GM23338 (cell line): ENCODE data around the gene ZEB2. TPM values are rescaled to one million over a fixed set of nuclear protein-coding genes. Genes with fewer than 3 reads are reported as not detected.

Experiments used
- ATAC-seq: fragments of 200-7000 bp; cut with Tn5 transposase; 3 replicates; pipeline ENCODE4 v1.9.1; 2020
- DNase-seq: peaks from one replicate; pipeline ENCODE4 v3.0.0-alpha.2; 2015; ENCODE audit warnings: low spot score
- H2AFZ ChIP-seq: fragments of 200-600 bp; sonication (generic); 2 replicates; pipeline ENCODE4 v1.8.0; 2016; ENCODE audit warnings: antibody characterized with exemption, mild to moderate bottlenecking, moderate library complexity
- H3F3A ChIP-seq: fragments of 200-600 bp; sonication (generic); replicated peaks from 2 replicates; pipeline ENCODE4 v1.8.0; 2017; ENCODE audit warnings: antibody characterized with exemption, mixed run types, low read depth
- H3K27ac ChIP-seq: fragments of 200-600 bp; sonication (generic); 2 replicates; pipeline ENCODE4 v1.6.1; 2016; ENCODE audit warnings: low read depth
- H3K27me3 ChIP-seq: fragments of 200-600 bp; sonication (generic); 2 replicates; pipeline ENCODE4 v1.8.0; 2016; ENCODE audit warnings: mild to moderate bottlenecking, mixed run types, moderate library complexity; ENCODE audit not compliant: insufficient read depth
- H3K36me3 ChIP-seq: fragments of 200-600 bp; sonication (generic); 2 replicates; pipeline ENCODE4 v1.8.0; 2016; ENCODE audit warnings: mild to moderate bottlenecking; ENCODE audit not compliant: insufficient read depth
- H3K4me1 ChIP-seq: fragments of 200-600 bp; sonication (generic); 2 replicates; pipeline ENCODE4 v1.8.0; 2016; ENCODE audit warnings: mild to moderate bottlenecking, moderate library complexity; ENCODE audit not compliant: insufficient read depth
- H3K4me2 ChIP-seq: fragments of 200-600 bp; sonication (generic); 2 replicates; pipeline ENCODE4 v1.7.1; 2017; ENCODE audit warnings: mixed run types
- H3K4me3 ChIP-seq: fragments of 200-600 bp; sonication (generic); 2 replicates; pipeline ENCODE4 v1.6.1; 2016; ENCODE audit warnings: mixed run types
- H3K79me2 ChIP-seq: fragments of 200-600 bp; sonication (generic); replicated peaks from 2 replicates; pipeline ENCODE4 v1.8.0; 2017; ENCODE audit warnings: mild to moderate bottlenecking; ENCODE audit not compliant: insufficient read depth
- H3K9me2 ChIP-seq: fragments of 200-600 bp; sonication (generic); 2 replicates; pipeline ENCODE4 v1.8.0; 2017; ENCODE audit not compliant: insufficient read depth
- H4K20me1 ChIP-seq: fragments of 200-600 bp; sonication (generic); replicated peaks from 2 replicates; pipeline ENCODE4 v1.8.0; 2017; ENCODE audit warnings: mild to moderate bottlenecking; ENCODE audit not compliant: insufficient read depth
- H3K27ac Mint-ChIP-seq: 2 replicates; pipeline ENCODE4 v1.8.0; 2020; ENCODE audit warnings: inconsistent platforms, mild to moderate bottlenecking, moderate library complexity, mixed read lengths
- H3K27me3 Mint-ChIP-seq: 3 replicates; pipeline ENCODE4 v1.8.0; 2022; ENCODE audit warnings: low read depth, mild to moderate bottlenecking, moderate library complexity, mixed read lengths, inconsistent platforms; ENCODE audit not compliant: insufficient read depth, poor library complexity
- H3K36me3 Mint-ChIP-seq: 3 replicates; pipeline ENCODE4 v1.8.0; 2021; ENCODE audit warnings: low read depth, mild to moderate bottlenecking, inconsistent platforms, moderate library complexity, mixed read lengths
- H3K4me1 Mint-ChIP-seq: 3 replicates; pipeline ENCODE4 v1.8.0; 2020; ENCODE audit warnings: mild to moderate bottlenecking, inconsistent platforms, mixed read lengths
- H3K4me3 Mint-ChIP-seq: 3 replicates; pipeline ENCODE4 v1.8.0; 2021; ENCODE audit warnings: moderate library complexity, mild to moderate bottlenecking, inconsistent platforms, mixed read lengths
- H3K9me3 Mint-ChIP-seq: 3 replicates; pipeline ENCODE4 v1.8.0; 2020; ENCODE audit warnings: moderate library complexity, mild to moderate bottlenecking, inconsistent platforms, mixed read lengths
- ETS1 ChIP-seq: IDR thresholded peaks from 2 replicates; pipeline ENCODE4 v1.6.1; 2016; ENCODE audit warnings: antibody characterized with exemption
- EZH2phosphoT487 ChIP-seq: fragments of 200-600 bp; sonication (generic); IDR thresholded peaks from one replicate; pipeline ENCODE4 v1.8.1; 2018; ENCODE audit warnings: antibody characterized with exemption; ENCODE audit not compliant: unreplicated experiment
- NANOG ChIP-seq: IDR thresholded peaks from 2 replicates; pipeline ENCODE4 v1.6.1; 2016; ENCODE audit warnings: antibody characterized with exemption, borderline replicate concordance
- POLR2AphosphoS5 ChIP-seq: IDR thresholded peaks from 2 replicates; pipeline ENCODE4 v1.6.1; 2016; ENCODE audit warnings: antibody characterized with exemption, low read depth
- REST ChIP-seq: IDR thresholded peaks from one replicate; pipeline ENCODE4 v1.6.1; 2018; ENCODE audit warnings: antibody characterized with exemption; ENCODE audit not compliant: unreplicated experiment
- STAT1 ChIP-seq: IDR thresholded peaks from one replicate; pipeline ENCODE4 v1.6.1; 2016; ENCODE audit warnings: antibody characterized with exemption; ENCODE audit not compliant: unreplicated experiment
- ZNF114 ChIP-seq: fragments of 250-450 bp; sonication (Bioruptor Pico); IDR thresholded peaks from 2 replicates; pipeline ENCODE4 v1.5.0; 2020; ENCODE audit warnings: mild to moderate bottlenecking, moderate library complexity
- ZNF331 ChIP-seq: fragments of 250-450 bp; sonication (Bioruptor Pico); IDR thresholded peaks from 2 replicates; pipeline ENCODE4 v1.5.0; 2020; ENCODE audit warnings: low read depth, mild to moderate bottlenecking, moderate library complexity
- ZNF462 ChIP-seq: fragments of 250-450 bp; sonication (Bioruptor Pico); IDR thresholded peaks from 2 replicates; pipeline ENCODE4 v1.5.0; 2020; ENCODE audit warnings: mild to moderate bottlenecking, moderate library complexity
- polyA plus RNA-seq: library from polyadenylated mRNA; unstranded; fragments of >200 nt; fragmentation: Nextera tagmentation; extraction: Ambion mirVana; gene quantifications from 2 replicates; pipeline ENCODE4 v1.2.1, GENCODE V29; 2016
- total RNA-seq: library from RNA; depleted of rRNA; stranded (reverse); fragments of >200 nt; shearing (Covaris generic); gene quantifications from 2 replicates; pipeline ENCODE4 v1.2.3, GENCODE V29; 2014

Gene ZEB2
- total and polyA plus RNA-seq, 2 experiments from 2014 or later = 0.45 TPM; not detected in 1

GRCh38 chr2:144341538-144341937 is 178.4 kb downstream of the ZEB2 start:
- Mint-ChIP-seq H3K27me3 (peaks cover 5% of the 10 kb centered on the region), H3K27ac (no peak overlapping the region), H3K4me3 (no peak overlapping the region), H3K9me3 (no peaks in the 10 kb centered on the region), H3K4me1 (peaks cover 9% of the 10 kb centered on the region), H3K36me3 (no peaks in the 10 kb centered on the region)
- DNase-seq = no peak
- Histone ChIP-seq H3K36me3 (no peaks in the 10 kb centered on the region), H3K9me2 (no peaks in the 10 kb centered on the region), H2AFZ (no peak overlapping the region), H3K4me1 (peaks cover 13% of the 10 kb centered on the region), H3K4me2 (no peak overlapping the region), H3K4me3 (no peak overlapping the region), H3F3A (no peaks in the 10 kb centered on the region), H3K27me3 (no peaks in the 10 kb centered on the region; the same call in 1 of the 2 replicates), H3K79me2 (no peaks in the 10 kb centered on the region), H4K20me1 (no peaks in the 10 kb centered on the region), H3K27ac (no peak overlapping the region)
- no peak for TF ChIP-seq ZNF462
- TF ChIP-seq STAT1 = no peak
- no peak for TF ChIP-seq POLR2AphosphoS5
- no peak for TF ChIP-seq NANOG
- no peak for TF ChIP-seq ZNF331
- no peak for TF ChIP-seq REST
- TF ChIP-seq EZH2phosphoT487 = no peak
- TF ChIP-seq ETS1 = no peak
- no peak for TF ChIP-seq ZNF114
- no peak for ATAC-seq
